Measurements from ENCODE around the gene TIGD3. TPM values are rescaled to one million over a fixed set of nuclear protein-coding genes. Genes with fewer than 3 reads are reported as not detected.

The TIGD3 gene
- total and polyA plus RNA-seq, 9 of the 15 experiments (the other 6 are each of a cell fraction or from before 2014, with no cell fraction given), result 0.06 to 1.3 (median 0.56) TPM

DNA sequence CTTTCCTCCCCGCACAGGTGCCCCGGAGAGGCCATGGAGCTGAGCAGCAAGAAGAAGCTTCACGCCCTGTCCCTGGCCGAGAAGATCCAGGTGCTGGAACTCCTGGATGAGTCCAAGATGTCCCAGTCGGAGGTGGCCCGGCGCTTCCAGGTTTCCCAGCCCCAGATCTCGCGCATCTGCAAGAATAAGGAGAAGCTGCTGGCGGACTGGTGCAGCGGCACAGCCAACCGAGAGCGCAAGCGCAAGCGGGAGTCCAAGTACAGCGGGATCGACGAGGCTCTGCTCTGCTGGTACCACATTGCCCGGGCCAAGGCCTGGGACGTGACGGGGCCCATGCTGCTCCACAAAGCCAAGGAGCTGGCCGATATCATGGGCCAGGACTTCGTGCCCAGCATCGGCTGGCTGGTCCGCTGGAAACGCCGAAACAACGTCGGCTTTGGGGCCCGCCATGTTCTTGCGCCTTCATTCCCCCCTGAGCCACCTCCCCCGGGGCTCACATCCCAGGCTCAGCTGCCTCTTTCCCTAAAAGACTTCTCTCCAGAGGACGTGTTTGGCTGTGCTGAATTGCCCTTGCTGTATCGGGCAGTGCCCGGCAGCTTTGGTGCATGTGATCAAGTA is 1.3 kb downstream of the TIGD3 start (continued):
- TF ChIP-seq, protein P1, sequence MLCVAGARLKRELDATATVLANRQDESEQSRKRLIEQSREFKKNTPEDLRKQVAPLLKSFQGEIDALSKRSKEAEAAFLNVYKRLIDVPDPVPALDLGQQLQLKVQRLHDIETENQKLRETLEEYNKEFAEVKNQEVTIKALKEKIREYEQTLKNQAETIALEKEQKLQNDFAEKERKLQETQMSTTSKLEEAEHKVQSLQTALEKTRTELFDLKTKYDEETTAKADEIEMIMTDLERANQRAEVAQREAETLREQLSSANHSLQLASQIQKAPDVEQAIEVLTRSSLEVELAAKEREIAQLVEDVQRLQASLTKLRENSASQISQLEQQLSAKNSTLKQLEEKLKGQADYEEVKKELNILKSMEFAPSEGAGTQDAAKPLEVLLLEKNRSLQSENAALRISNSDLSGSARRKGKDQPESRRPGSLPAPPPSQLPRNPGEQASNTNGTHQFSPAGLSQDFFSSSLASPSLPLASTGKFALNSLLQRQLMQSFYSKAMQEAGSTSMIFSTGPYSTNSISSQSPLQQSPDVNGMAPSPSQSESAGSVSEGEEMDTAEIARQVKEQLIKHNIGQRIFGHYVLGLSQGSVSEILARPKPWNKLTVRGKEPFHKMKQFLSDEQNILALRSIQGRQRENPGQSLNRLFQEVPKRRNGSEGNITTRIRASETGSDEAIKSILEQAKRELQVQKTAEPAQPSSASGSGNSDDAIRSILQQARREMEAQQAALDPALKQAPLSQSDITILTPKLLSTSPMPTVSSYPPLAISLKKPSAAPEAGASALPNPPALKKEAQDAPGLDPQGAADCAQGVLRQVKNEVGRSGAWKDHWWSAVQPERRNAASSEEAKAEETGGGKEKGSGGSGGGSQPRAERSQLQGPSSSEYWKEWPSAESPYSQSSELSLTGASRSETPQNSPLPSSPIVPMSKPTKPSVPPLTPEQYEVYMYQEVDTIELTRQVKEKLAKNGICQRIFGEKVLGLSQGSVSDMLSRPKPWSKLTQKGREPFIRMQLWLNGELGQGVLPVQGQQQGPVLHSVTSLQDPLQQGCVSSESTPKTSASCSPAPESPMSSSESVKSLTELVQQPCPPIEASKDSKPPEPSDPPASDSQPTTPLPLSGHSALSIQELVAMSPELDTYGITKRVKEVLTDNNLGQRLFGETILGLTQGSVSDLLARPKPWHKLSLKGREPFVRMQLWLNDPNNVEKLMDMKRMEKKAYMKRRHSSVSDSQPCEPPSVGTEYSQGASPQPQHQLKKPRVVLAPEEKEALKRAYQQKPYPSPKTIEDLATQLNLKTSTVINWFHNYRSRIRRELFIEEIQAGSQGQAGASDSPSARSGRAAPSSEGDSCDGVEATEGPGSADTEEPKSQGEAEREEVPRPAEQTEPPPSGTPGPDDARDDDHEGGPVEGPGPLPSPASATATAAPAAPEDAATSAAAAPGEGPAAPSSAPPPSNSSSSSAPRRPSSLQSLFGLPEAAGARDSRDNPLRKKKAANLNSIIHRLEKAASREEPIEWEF (CRISPR knock-in tag; IDR thresholded peaks at IDR 0.05), result no peak
- TF ChIP-seq ZNF184 (CRISPR knock-in tag; IDR thresholded peaks at IDR 0.05) (no peak), PHTF2 (CRISPR knock-in tag; IDR thresholded peaks at IDR 0.05) (no peak), ZNF75A (CRISPR knock-in tag; IDR thresholded peaks at IDR 0.05) (no peak), MAZ (CRISPR knock-in tag; conservative IDR thresholded peaks at IDR 0.05 in 1 of 2, IDR thresholded peaks at IDR 0.05 in 1 of 2) (peak in 1 of 2 experiments; percentile 21; a peak in 1 of 4 replicates), ZNF165 (CRISPR knock-in tag; IDR thresholded peaks at IDR 0.05; ENCODE audit: borderline replicate concordance) (no peak), ZNF561 (CRISPR knock-in tag; conservative IDR thresholded peaks at IDR 0.05) (no peak), ZNF76 (CRISPR knock-in tag; IDR thresholded peaks at IDR 0.05; ENCODE audit: borderline replicate concordance) (no peak), RNF2 (IDR thresholded peaks at IDR 0.05) (no peak), ZNF584 (CRISPR knock-in tag; IDR thresholded peaks at IDR 0.05; ENCODE audit: low read depth) (no peak), ZNF224 (CRISPR knock-in tag; IDR thresholded peaks at IDR 0.05) (no peak), PHF21A (IDR thresholded peaks at IDR 0.05; ENCODE audit: borderline replicate concordance, low read depth) (no peak)
- TF ChIP-seq, protein P2, sequence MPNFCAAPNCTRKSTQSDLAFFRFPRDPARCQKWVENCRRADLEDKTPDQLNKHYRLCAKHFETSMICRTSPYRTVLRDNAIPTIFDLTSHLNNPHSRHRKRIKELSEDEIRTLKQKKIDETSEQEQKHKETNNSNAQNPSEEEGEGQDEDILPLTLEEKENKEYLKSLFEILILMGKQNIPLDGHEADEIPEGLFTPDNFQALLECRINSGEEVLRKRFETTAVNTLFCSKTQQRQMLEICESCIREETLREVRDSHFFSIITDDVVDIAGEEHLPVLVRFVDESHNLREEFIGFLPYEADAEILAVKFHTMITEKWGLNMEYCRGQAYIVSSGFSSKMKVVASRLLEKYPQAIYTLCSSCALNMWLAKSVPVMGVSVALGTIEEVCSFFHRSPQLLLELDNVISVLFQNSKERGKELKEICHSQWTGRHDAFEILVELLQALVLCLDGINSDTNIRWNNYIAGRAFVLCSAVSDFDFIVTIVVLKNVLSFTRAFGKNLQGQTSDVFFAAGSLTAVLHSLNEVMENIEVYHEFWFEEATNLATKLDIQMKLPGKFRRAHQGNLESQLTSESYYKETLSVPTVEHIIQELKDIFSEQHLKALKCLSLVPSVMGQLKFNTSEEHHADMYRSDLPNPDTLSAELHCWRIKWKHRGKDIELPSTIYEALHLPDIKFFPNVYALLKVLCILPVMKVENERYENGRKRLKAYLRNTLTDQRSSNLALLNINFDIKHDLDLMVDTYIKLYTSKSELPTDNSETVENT (CRISPR knock-in tag; IDR thresholded peaks at IDR 0.05), result no peak
- TF ChIP-seq, protein P3, sequence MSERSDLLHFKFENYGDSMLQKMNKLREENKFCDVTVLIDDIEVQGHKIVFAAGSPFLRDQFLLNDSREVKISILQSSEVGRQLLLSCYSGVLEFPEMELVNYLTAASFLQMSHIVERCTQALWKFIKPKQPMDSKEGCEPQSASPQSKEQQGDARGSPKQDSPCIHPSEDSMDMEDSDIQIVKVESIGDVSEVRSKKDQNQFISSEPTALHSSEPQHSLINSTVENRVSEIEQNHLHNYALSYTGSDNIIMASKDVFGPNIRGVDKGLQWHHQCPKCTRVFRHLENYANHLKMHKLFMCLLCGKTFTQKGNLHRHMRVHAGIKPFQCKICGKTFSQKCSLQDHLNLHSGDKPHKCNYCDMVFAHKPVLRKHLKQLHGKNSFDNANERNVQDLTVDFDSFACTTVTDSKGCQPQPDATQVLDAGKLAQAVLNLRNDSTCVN (CRISPR knock-in tag; IDR thresholded peaks at IDR 0.05), result no peak
- TF ChIP-seq, protein P4, sequence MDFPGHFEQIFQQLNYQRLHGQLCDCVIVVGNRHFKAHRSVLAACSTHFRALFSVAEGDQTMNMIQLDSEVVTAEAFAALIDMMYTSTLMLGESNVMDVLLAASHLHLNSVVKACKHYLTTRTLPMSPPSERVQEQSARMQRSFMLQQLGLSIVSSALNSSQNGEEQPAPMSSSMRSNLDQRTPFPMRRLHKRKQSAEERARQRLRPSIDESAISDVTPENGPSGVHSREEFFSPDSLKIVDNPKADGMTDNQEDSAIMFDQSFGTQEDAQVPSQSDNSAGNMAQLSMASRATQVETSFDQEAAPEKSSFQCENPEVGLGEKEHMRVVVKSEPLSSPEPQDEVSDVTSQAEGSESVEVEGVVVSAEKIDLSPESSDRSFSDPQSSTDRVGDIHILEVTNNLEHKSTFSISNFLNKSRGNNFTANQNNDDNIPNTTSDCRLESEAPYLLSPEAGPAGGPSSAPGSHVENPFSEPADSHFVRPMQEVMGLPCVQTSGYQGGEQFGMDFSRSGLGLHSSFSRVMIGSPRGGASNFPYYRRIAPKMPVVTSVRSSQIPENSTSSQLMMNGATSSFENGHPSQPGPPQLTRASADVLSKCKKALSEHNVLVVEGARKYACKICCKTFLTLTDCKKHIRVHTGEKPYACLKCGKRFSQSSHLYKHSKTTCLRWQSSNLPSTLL (IDR thresholded peaks at IDR 0.05), result no peak
- TF ChIP-seq, protein P5, sequence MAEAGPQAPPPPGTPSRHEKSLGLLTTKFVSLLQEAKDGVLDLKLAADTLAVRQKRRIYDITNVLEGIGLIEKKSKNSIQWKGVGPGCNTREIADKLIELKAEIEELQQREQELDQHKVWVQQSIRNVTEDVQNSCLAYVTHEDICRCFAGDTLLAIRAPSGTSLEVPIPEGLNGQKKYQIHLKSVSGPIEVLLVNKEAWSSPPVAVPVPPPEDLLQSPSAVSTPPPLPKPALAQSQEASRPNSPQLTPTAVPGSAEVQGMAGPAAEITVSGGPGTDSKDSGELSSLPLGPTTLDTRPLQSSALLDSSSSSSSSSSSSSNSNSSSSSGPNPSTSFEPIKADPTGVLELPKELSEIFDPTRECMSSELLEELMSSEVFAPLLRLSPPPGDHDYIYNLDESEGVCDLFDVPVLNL (CRISPR knock-in tag; IDR thresholded peaks at IDR 0.05; ENCODE audit: low read depth), result no peak
